OCI-LY3 (cell line): ENCODE data around the gene C2orf80.

Experiments
- H2AFZ ChIP-seq: fragments of 200-600, 300-600 bp; shearing (Covaris generic); 2 replicates; pipeline ENCODE4 v1.6.0; 2014; ENCODE audit warnings: antibody characterized with exemption, low read depth, low read length
- H3K27ac ChIP-seq: fragments of 200-600, 300-600 bp; sonication (generic); 2 replicates; pipeline ENCODE4 v1.5.1; 2014; ENCODE audit warnings: mild to moderate bottlenecking, low read length, moderate library complexity, mixed read lengths
- H3K27me3 ChIP-seq: fragments of 200-600, 300-600 bp; sonication (generic); 2 replicates; pipeline ENCODE4 v1.6.1; 2014; ENCODE audit warnings: low read depth, low read length, mixed read lengths
- H3K36me3 ChIP-seq: fragments of 200-600, 300-600 bp; sonication (generic); replicated peaks from 2 replicates; pipeline ENCODE3; 2014; ENCODE audit warnings: low read depth, low read length, mixed read lengths
- H3K4me1 ChIP-seq: fragments of 300-600, 200-600 bp; sonication (generic); 2 replicates; pipeline ENCODE4 v1.6.1; 2014; ENCODE audit warnings: low read length, mixed read lengths
- H3K4me2 ChIP-seq: fragments of 200-600, 300-600 bp; sonication (generic); 2 replicates; pipeline ENCODE4 v1.6.1; 2014; ENCODE audit warnings: low read length, mixed read lengths
- H3K4me3 ChIP-seq: fragments of 300-600, 200-600 bp; sonication (generic); 2 replicates; pipeline ENCODE4 v1.5.1; 2014; ENCODE audit warnings: antibody characterized with exemption, mild to moderate bottlenecking, low read length, moderate library complexity
- H3K79me2 ChIP-seq: fragments of 300-600, 200-600 bp; shearing (Covaris generic); 2 replicates; pipeline ENCODE4 v1.6.1; 2014; ENCODE audit warnings: mild to moderate bottlenecking, low read length, mixed read lengths
- H3K9ac ChIP-seq: fragments of 300-600, 200-600 bp; shearing (Covaris generic); 2 replicates; pipeline ENCODE4 v1.6.0; 2014; ENCODE audit warnings: mild to moderate bottlenecking, low read length, moderate library complexity
- H3K9me3 ChIP-seq: fragments of 200-600, 300-600 bp; shearing (Covaris generic); 2 replicates; pipeline ENCODE4 v1.6.1; 2014; ENCODE audit warnings: low read length, mixed read lengths; ENCODE audit not compliant: insufficient read depth
- H4K20me1 ChIP-seq: fragments of 200-600, 300-600 bp; sonication (generic); 2 replicates; pipeline ENCODE4 v1.6.1; 2016; ENCODE audit warnings: low read length, mixed read lengths; ENCODE audit not compliant: insufficient read depth
- CTCF ChIP-seq: fragments of 200-600, 300-600 bp; sonication (generic); IDR thresholded peaks from 2 replicates; pipeline ENCODE4 v1.5.1; 2014; ENCODE audit warnings: antibody characterized with exemption, low read length, low read depth
- EZH2phosphoT487 ChIP-seq: fragments of 200-600 bp; shearing (Covaris generic); IDR thresholded peaks from 2 replicates; pipeline ENCODE4 v1.6.1; 2018; ENCODE audit warnings: antibody characterized with exemption, mixed run types, low read depth

Gene C2orf80

DNA sequence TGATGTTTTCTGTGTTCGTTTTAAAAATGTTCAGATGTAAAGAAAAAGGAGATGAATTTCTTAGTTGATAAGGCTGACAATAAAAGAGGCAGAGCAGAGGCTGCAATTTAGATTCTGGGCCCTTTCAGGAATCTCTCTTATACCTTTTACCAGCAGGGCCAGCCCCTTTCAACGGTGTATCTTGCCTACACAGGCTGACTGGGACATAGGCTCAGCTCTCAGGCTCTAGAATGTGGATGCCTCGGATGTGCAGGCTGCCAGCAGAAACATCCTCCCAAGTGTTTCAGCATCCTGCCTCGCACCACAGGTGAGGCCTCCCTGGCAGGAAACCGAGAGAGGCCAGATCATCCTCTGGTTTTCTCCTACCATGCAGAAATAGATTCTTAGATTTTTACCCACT, 3.4 kb downstream of the C2orf80 start:
- no peak overlapping the region for H3K9ac ChIP-seq
- H3K36me3 ChIP-seq = no peaks in the 10 kb centered on the region
- no peaks in the 10 kb centered on the region for H3K79me2 ChIP-seq
- TF ChIP-seq EZH2phosphoT487 = no peak
- no peak for TF ChIP-seq CTCF
- H2AFZ ChIP-seq = no peak overlapping the region
- peaks cover 10% of the 10 kb centered on the region; the same call in 1 of the 2 replicates for H3K27me3 ChIP-seq
- H3K9me3 ChIP-seq = no peaks in the 10 kb centered on the region
- no peaks in the 10 kb centered on the region for H4K20me1 ChIP-seq
- H3K4me1 ChIP-seq = peaks cover 13% of the 10 kb centered on the region
- H3K27ac ChIP-seq = no peak overlapping the region
- H3K4me3 ChIP-seq = no peak overlapping the region
- no peak overlapping the region for H3K4me2 ChIP-seq

- H3K36me3 ChIP-seq = no peaks in the 10 kb centered on the region
- H3K27me3 ChIP-seq = peaks cover 10% of the 10 kb centered on the region; the same call in 1 of the 2 replicates
- H3K9ac ChIP-seq = peak overlapping the region; percentile 33
- peaks cover 19% of the 10 kb centered on the region for H3K4me1 ChIP-seq
- H3K4me2 ChIP-seq = peak overlapping the region; percentile 81
- H3K79me2 ChIP-seq = no peaks in the 10 kb centered on the region
- H3K4me3 ChIP-seq = peak overlapping the region; percentile 68
- H3K27ac ChIP-seq = no peak overlapping the region
- peak overlapping the region; percentile 22; the same call in 1 of the 2 replicates for H2AFZ ChIP-seq
- no peaks in the 10 kb centered on the region for H3K9me3 ChIP-seq
- no peaks in the 10 kb centered on the region for H4K20me1 ChIP-seq
- TF ChIP-seq EZH2phosphoT487 (no peak), CTCF (no peak)
Measured at GRCh38 chr2:208183972-208184705, 5.7 kb downstream of the C2orf80 start.

- peaks cover 20% of the 10 kb centered on the region for H3K4me1 ChIP-seq
- H3K27me3 ChIP-seq = peaks cover 10% of the 10 kb centered on the region; the same call in 1 of the 2 replicates
- H4K20me1 ChIP-seq = no peaks in the 10 kb centered on the region
- H3K4me3 ChIP-seq = peak overlapping the region; percentile 68
- TF ChIP-seq CTCF = no peak
- no peak for TF ChIP-seq EZH2phosphoT487
- no peak overlapping the region for H2AFZ ChIP-seq
- no peaks in the 10 kb centered on the region for H3K79me2 ChIP-seq
- no peak overlapping the region for H3K9ac ChIP-seq
- peak overlapping the region; percentile 81 for H3K4me2 ChIP-seq
- no peaks in the 10 kb centered on the region for H3K9me3 ChIP-seq
- no peak overlapping the region for H3K27ac ChIP-seq
- no peaks in the 10 kb centered on the region for H3K36me3 ChIP-seq
Measured at GRCh38 chr2:208183526-208183925, 6.3 kb downstream of the C2orf80 start.

- Histone ChIP-seq H3K4me1 (peaks cover 20% of the 10 kb centered on the region), H3K4me3 (no peak overlapping the region), H3K79me2 (no peaks in the 10 kb centered on the region), H3K27ac (no peak overlapping the region), H3K36me3 (no peaks in the 10 kb centered on the region), H3K9me3 (no peaks in the 10 kb centered on the region), H3K27me3 (peaks cover 10% of the 10 kb centered on the region; the same call in 1 of the 2 replicates), H2AFZ (no peak overlapping the region), H3K4me2 (no peak overlapping the region), H3K9ac (no peak overlapping the region), H4K20me1 (no peaks in the 10 kb centered on the region)
- TF ChIP-seq CTCF (no peak), EZH2phosphoT487 (no peak)
Measured at GRCh38 chr2:208182835-208183234, 7.0 kb downstream of the C2orf80 start.
